H1 (cell line): Measurements from ENCODE around the gene KRT37. TPM values are rescaled to one million over a fixed set of nuclear protein-coding genes. Genes with fewer than 3 reads are reported as not detected.

ENCODE experiments used
- CTCF ChIA-PET: fragments of 300-600 bp; sonication (Branson Sonifier 250); formaldehyde crosslinking; loops from one replicate; lab custom pipeline; 2021; ENCODE audit not compliant: partially characterized antibody; lab: Charles Lee
- POLR2A ChIA-PET: fragments of 300-600 bp; sonication (Branson Sonifier 250); formaldehyde crosslinking; loops from one replicate; lab custom pipeline; 2021; ENCODE audit warnings: inconsistent platforms; ENCODE audit not compliant: partially characterized antibody; lab: Charles Lee
- DNase-seq, 2 experiments: peaks; one replicate each; pipeline versions ENCODE4 v3.0.0 to v3.0.0-alpha.2; 2010 to 2022; ENCODE audit warnings: low spot score in 2 of 2, low read depth in 1 of 2, mixed read lengths in 1 of 2
- FAIRE-seq: peaks from 2 replicates; lab custom pipeline; 2011; peaks lifted over from hg19 to GRCh38; lab: Jason Lieb, UNC
- H2AFZ ChIP-seq: 2 replicates; pipeline ENCODE4 v1.8.1; 2012; ENCODE audit warnings: low read length, inconsistent platforms
- H2AK5ac ChIP-seq: 2 replicates; pipeline ENCODE4 v1.6.1; 2013; ENCODE audit warnings: low read depth, low read length
- H2BK120ac ChIP-seq: replicated peaks from 2 replicates; pipeline ENCODE3; 2013; ENCODE audit warnings: low read depth, low read length, inconsistent platforms
- H2BK12ac ChIP-seq: 2 replicates; pipeline ENCODE4 v1.6.1; 2013; ENCODE audit warnings: low read depth, low read length
- H2BK15ac ChIP-seq: 2 replicates; pipeline ENCODE4 v1.6.1; 2013; ENCODE audit warnings: low read length
- H2BK20ac ChIP-seq: 2 replicates; pipeline ENCODE4 v1.6.1; 2013; ENCODE audit warnings: low read length
- H2BK5ac ChIP-seq: 2 replicates; pipeline ENCODE4 v1.6.1; 2013; ENCODE audit warnings: low read depth, low read length
- H3K14ac ChIP-seq: 2 replicates; pipeline ENCODE4 v1.6.1; 2013; ENCODE audit warnings: inconsistent platforms; ENCODE audit not compliant: insufficient read length
- H3K18ac ChIP-seq: 2 replicates; pipeline ENCODE4 v1.6.1; 2013; ENCODE audit warnings: low read length; ENCODE audit errors: extremely low read depth
- H3K23ac ChIP-seq: 2 replicates; pipeline ENCODE4 v1.6.1; 2013; ENCODE audit warnings: inconsistent platforms; ENCODE audit not compliant: insufficient read length
- H3K23me2 ChIP-seq: 2 replicates; pipeline ENCODE4 v1.6.1; 2013; ENCODE audit warnings: low read depth, low read length
- H3K27ac ChIP-seq: 2 replicates; pipeline ENCODE4 v1.6.1; 2011; ENCODE audit warnings: low read depth, low read length, inconsistent platforms
- H3K27me3 ChIP-seq, 4 experiments: replicated peaks in 1 of 4; 1 replicate in 1 of 4; 2 replicates in 3 of 4; pipeline versions ENCODE4 v1.6.1 to v1.8.1; 2011 to 2013; ENCODE audit warnings: low read length in 3 of 4, mild to moderate bottlenecking in 3 of 4, inconsistent platforms in 2 of 4, mixed read lengths in 2 of 4, moderate library complexity in 1 of 4; ENCODE audit not compliant: control insufficient read depth in 3 of 4, insufficient read depth in 3 of 4; ENCODE audit errors: extremely low read depth in 1 of 4
- H3K36me3 ChIP-seq, 4 experiments: 2 replicates each; pipeline versions ENCODE4 v1.6.1 to v1.8.1; 2011 to 2013; ENCODE audit warnings: mild to moderate bottlenecking in 4 of 4, low read length in 3 of 4, moderate library complexity in 2 of 4, control low read depth in 1 of 4, inconsistent platforms in 1 of 4; ENCODE audit not compliant: insufficient read depth in 4 of 4, control insufficient read depth in 2 of 4
- H3K4ac ChIP-seq: replicated peaks from 2 replicates; pipeline ENCODE3; 2013; ENCODE audit warnings: low read length, low read depth, mixed read lengths, inconsistent platforms; ENCODE audit not compliant: insufficient read length
- H3K4me1 ChIP-seq, 4 experiments: replicated peaks in 1 of 4; 1 replicate in 1 of 4; 2 replicates in 3 of 4; pipeline versions ENCODE4 v1.6.1 to v1.8.1; 2011 to 2013; ENCODE audit warnings: low read length in 3 of 4, inconsistent platforms in 2 of 4, mixed read lengths in 1 of 4; ENCODE audit not compliant: insufficient read depth in 4 of 4, control insufficient read depth in 3 of 4
- H3K4me2 ChIP-seq, 2 experiments: 2 replicates each; pipeline versions ENCODE4 v1.6.1 to v1.8.1; 2011 to 2013; ENCODE audit warnings: low read depth in 2 of 2, low read length in 2 of 2, control low read depth in 1 of 2, inconsistent platforms in 1 of 2, mild to moderate bottlenecking in 1 of 2; ENCODE audit not compliant: insufficient read depth in 1 of 2
- H3K4me3 ChIP-seq, 4 experiments: fragments of 200-600, 300-600 bp in 1 of 4; sonication (generic), shearing (Covaris generic), sonication (Bioruptor Twin) in 1 of 4; 2 replicates each; pipeline versions ENCODE4 v1.5.1 to v1.8.1; 2011 to 2016; ENCODE audit warnings: low read length in 4 of 4, low read depth in 3 of 4, control low read depth in 2 of 4, inconsistent platforms in 2 of 4, mild to moderate bottlenecking in 2 of 4, mixed read lengths in 1 of 4, moderate library complexity in 1 of 4; ENCODE audit not compliant: insufficient read depth in 2 of 4; ENCODE audit errors: extremely low read depth in 1 of 4
- H3K56ac ChIP-seq: replicated peaks from 2 replicates; pipeline ENCODE3; 2013; ENCODE audit warnings: low read depth, mild to moderate bottlenecking, mixed read lengths, low read length, inconsistent platforms; ENCODE audit not compliant: insufficient read length
- H3K79me1 ChIP-seq: 2 replicates; pipeline ENCODE4 v1.6.1; 2013; ENCODE audit warnings: low read depth, low read length, control low read depth
- H3K79me2 ChIP-seq, 2 experiments: 2 replicates each; pipeline versions ENCODE4 v1.6.1 to v1.8.1; 2012 to 2013; ENCODE audit warnings: low read length in 2 of 2, mild to moderate bottlenecking in 2 of 2, inconsistent platforms in 1 of 2; ENCODE audit not compliant: insufficient read depth in 2 of 2, control insufficient read depth in 1 of 2
- H3K9ac ChIP-seq, 4 experiments: replicated peaks in 1 of 4; 1 replicate in 1 of 4; 2 replicates in 3 of 4; pipeline versions ENCODE4 v1.6.1 to v1.8.1; 2011 to 2013; ENCODE audit warnings: low read depth in 3 of 4, low read length in 3 of 4, control low read depth in 2 of 4, mild to moderate bottlenecking in 2 of 4, moderate library complexity in 2 of 4, inconsistent platforms in 1 of 4; ENCODE audit errors: extremely low read depth in 1 of 4
- H3K9me3 ChIP-seq, 2 experiments: 2 replicates each; pipeline versions ENCODE4 v1.6.1 to v1.8.1; 2012 to 2013; ENCODE audit warnings: mild to moderate bottlenecking in 2 of 2, moderate library complexity in 2 of 2, control low read depth in 1 of 2, inconsistent platforms in 1 of 2, low read depth in 1 of 2, low read length in 1 of 2, mixed read lengths in 1 of 2; ENCODE audit not compliant: insufficient read depth in 2 of 2
- H4K20me1 ChIP-seq, 2 experiments: replicated peaks in 1 of 2; 2 replicates each; pipeline versions ENCODE3 to v1.8.1; 2011 to 2013; ENCODE audit warnings: inconsistent platforms in 2 of 2, low read length in 2 of 2, mild to moderate bottlenecking in 1 of 2; ENCODE audit not compliant: insufficient read depth in 2 of 2, control insufficient read depth in 1 of 2
- H4K5ac ChIP-seq: 2 replicates; pipeline ENCODE4 v1.6.1; 2013; ENCODE audit warnings: low read length, low read depth, mixed read lengths, inconsistent platforms; ENCODE audit not compliant: insufficient read length
- H4K8ac ChIP-seq: 2 replicates; pipeline ENCODE4 v1.8.0; 2013; ENCODE audit warnings: mild to moderate bottlenecking, moderate library complexity, low read length, inconsistent platforms; ENCODE audit not compliant: insufficient read depth; ENCODE audit errors: extremely low read depth
- H4K91ac ChIP-seq: replicated peaks from 2 replicates; pipeline ENCODE3; 2013; ENCODE audit warnings: low read length, mixed read lengths, inconsistent platforms; ENCODE audit not compliant: insufficient read length
- BACH1 ChIP-seq: IDR thresholded peaks from 2 replicates; pipeline ENCODE4 v1.6.1; 2012; ENCODE audit warnings: low read length, improper control_type of control experiment
- BRCA1 ChIP-seq: IDR thresholded peaks from 2 replicates; pipeline ENCODE4 v1.6.1; 2012; ENCODE audit warnings: low read depth, low read length, improper control_type of control experiment
- CBX5 ChIP-seq: fragments of 300-800, 300-1000 bp; sonication (generic); IDR thresholded peaks from 2 replicates; pipeline ENCODE4 v1.7.1; 2016; ENCODE audit warnings: antibody characterized with exemption, low read length, low read depth
- FOSL1 ChIP-seq: IDR thresholded peaks from 2 replicates; pipeline ENCODE4 v1.6.1; 2011; ENCODE audit warnings: mild to moderate bottlenecking, low read depth, low read length, moderate library complexity; ENCODE audit not compliant: insufficient read depth
- KDM4A ChIP-seq: IDR thresholded peaks from one replicate; pipeline ENCODE4 v1.7.1; 2012; ENCODE audit warnings: low read depth, mild to moderate bottlenecking, moderate library complexity, low read length, inconsistent platforms; ENCODE audit not compliant: severe bottlenecking
- RFX5 ChIP-seq: IDR thresholded peaks from 2 replicates; pipeline ENCODE4 v1.6.1; 2011; ENCODE audit warnings: low read depth, low read length, improper control_type of control experiment, borderline replicate concordance
- SP1 ChIP-seq: IDR thresholded peaks from 2 replicates; pipeline ENCODE4 v1.6.1; 2011; ENCODE audit warnings: low read depth, low read length
- SUZ12 ChIP-seq: fragments of 200-600 bp; sonication (generic); IDR thresholded peaks from 2 replicates; pipeline ENCODE4 v1.6.1; 2012; ENCODE audit warnings: mild to moderate bottlenecking, inconsistent platforms, low read length, moderate library complexity, mixed read lengths
- YY1 ChIP-seq: IDR thresholded peaks from 2 replicates; pipeline ENCODE4 v1.6.1; 2011; ENCODE audit warnings: low read depth, mild to moderate bottlenecking, low read length
- WGBS, 2 experiments: shearing (Covaris generic) in 1 of 2; methylation state at CpG; one replicate each; pipeline versions ENCODE4 v1.1.6 to v1.1.7; 2013 to 2015; ENCODE audit warnings: low lambda C conversion rate in 2 of 2, mixed read lengths in 2 of 2, inconsistent platforms in 1 of 2, low coverage in 1 of 2, missing lambda C conversion rate in 1 of 2; ENCODE audit not compliant: insufficient replicate concordance in 2 of 2, insufficient coverage in 1 of 2, insufficient read length in 1 of 2; ENCODE audit errors: extremely low coverage in 1 of 2, missing lambda C conversion rate in 1 of 2; 5-methylcytosine and 5-hydroxymethylcytosine counted together
- polyA plus RNA-seq, 7 experiments: library from polyadenylated mRNA; depleted of rRNA in 3 of 7; stranded (reverse) in 5 of 7; unstranded in 2 of 7; fragments of >200 nt in 5 of 7; fragments of 200-250 nt in 2 of 7; gene quantifications; 1 replicate in 5 of 7; 2 replicates in 1 of 7; 4 replicates in 1 of 7; pipeline versions ENCODE4 v1.2.1 to v1.2.3, GENCODE V29; 2011 to 2013; ENCODE audit warnings: missing spikeins in 2 of 7, mixed read lengths in 2 of 7
- total RNA-seq: library from RNA; stranded (reverse); fragmentation: NEBNext Ultra II Directional; extraction: Animal tissue kit (Norgen Biotek cat#: 25700); gene quantifications from 2 replicates; pipeline ENCODE4 v1.2.1, GENCODE V29; 2021

The KRT37 gene
- total and polyA plus RNA-seq, 2 of the 8 experiments (the other 6 are each of a cell fraction or from before 2014, with no cell fraction given), result not detected

DNA sequence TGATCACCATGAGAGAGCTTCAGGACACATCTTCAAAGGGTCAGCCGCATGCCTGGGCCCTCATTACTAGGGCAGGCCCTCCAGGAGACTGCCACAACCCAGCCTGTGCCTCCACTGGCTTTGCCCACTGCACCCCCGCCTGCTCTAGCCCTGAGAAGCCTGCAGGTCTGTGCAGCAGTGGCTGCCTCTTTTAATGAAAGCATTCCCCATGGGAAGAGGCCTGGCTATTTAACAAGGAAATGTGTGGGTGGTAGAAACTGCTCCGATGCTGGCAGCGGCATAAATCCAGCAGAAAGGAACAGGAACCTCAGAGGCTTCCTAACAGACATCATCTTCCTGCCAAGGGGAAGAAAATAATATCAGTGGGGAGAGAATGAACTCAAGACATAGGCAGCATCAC is 43.2 kb upstream of the KRT37 start:
- H3K9me3 ChIP-seq, result no peaks in the 10 kb centered on the region; a peak in 1 of 4 replicates
- H3K36me3 ChIP-seq, result no peaks in the 10 kb centered on the region
- H3K79me2 ChIP-seq, result no peaks in the 10 kb centered on the region
- H3K18ac ChIP-seq, result no peak overlapping the region
- H3K9ac ChIP-seq, result no peak overlapping the region
- no peak overlapping the region for H3K27ac ChIP-seq
- no peak for FAIRE-seq
- no peaks in the 10 kb centered on the region for H3K27me3 ChIP-seq
- no peak overlapping the region for H4K8ac ChIP-seq
- no peak overlapping the region for H2AK5ac ChIP-seq
- ChIA-PET CTCF (interaction anchor here (1.5 kb wide), 1 partner anchor 82 kb away, joined by 6 read pairs; no protein-coding TSS in a partner anchor), POLR2A (no interaction called here)
- H3K4me1 ChIP-seq, result no peaks in the 10 kb centered on the region
- no peaks in the 10 kb centered on the region for H3K79me1 ChIP-seq
- H2AFZ ChIP-seq, result no peak overlapping the region
- H2BK120ac ChIP-seq, result no peak overlapping the region
- no peak overlapping the region for H3K4me2 ChIP-seq
- H2BK5ac ChIP-seq, result no peak overlapping the region
- H3K56ac ChIP-seq, result no peak overlapping the region
- no peaks in the 10 kb centered on the region for H3K23me2 ChIP-seq
- no peak overlapping the region for H3K4ac ChIP-seq
- H4K20me1 ChIP-seq, result no peaks in the 10 kb centered on the region
- H4K5ac ChIP-seq, result no peak overlapping the region
- TF ChIP-seq KDM4A, result no peak
- no peak for TF ChIP-seq SP1
- TF ChIP-seq SUZ12, result no peak
- no peak for TF ChIP-seq BRCA1
- no peak for TF ChIP-seq BACH1
- no peak for TF ChIP-seq FOSL1
- no peak for TF ChIP-seq CBX5
- TF ChIP-seq RFX5, result no peak
- TF ChIP-seq YY1, result no peak
- H3K23ac ChIP-seq, result no peak overlapping the region
- no peak overlapping the region for H3K14ac ChIP-seq
- H2BK20ac ChIP-seq, result no peak overlapping the region
- WGBS, 2 experiments, result 87% methylated on average over 4 of the region's 4 CpGs; no CpG with 5 or more reads in 1 of the 2 experiments
- H2BK15ac ChIP-seq, result no peak overlapping the region
- no peak for DNase-seq
- no peak overlapping the region for H4K91ac ChIP-seq
- H2BK12ac ChIP-seq, result no peak overlapping the region
- no peak overlapping the region for H3K4me3 ChIP-seq
